NCI-H748 (cell line): ENCODE data around the gene MAML3.

Experiments used
- DNase-seq: peaks from one replicate; lab custom pipeline; 2025; ENCODE audit not compliant: unreplicated experiment; lab: John Stamatoyannopoulos, UW

MAML3 gene

GRCh38 chr4:139768366-139768765 is 385.6 kb downstream of the MAML3 start:
- DNase-seq, result no peak

- no peak for DNase-seq
These were observed 386.4 kb downstream of the MAML3 start for GRCh38 chr4:139767585-139767984.

GRCh38 chr4:139767168-139767567 is 386.8 kb downstream of the MAML3 start:
- DNase-seq, result no peak

DNA sequence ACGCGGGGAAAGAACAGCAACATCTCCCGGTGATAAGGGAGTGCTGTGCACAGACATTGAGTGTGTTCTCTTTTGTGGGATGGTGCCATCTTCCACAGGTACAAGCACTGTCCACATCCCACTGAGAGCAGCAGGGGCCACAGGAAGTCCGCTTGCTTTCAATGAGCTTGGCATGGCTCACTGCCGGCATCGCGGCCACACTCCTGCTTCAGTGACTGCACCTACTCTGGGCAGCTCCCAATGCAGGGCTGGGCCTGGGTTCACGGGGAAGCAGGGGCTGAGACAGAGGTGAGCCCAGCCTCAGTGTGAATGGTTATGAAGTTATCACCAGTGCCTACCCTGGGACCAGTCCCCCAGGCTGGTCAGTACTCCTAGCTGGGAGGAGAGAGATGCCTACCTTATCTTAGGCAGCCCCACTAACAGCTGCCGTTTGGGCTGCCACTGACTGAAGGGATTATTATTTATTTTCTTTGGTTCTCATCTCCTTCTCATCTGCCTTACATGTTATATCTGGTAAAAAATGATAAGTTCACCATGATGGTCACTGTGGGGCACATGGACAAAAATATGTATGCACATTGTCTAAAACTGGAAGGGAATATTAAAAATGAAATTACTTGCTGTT is 389.2 kb downstream of the MAML3 start:
- DNase-seq, result no peak

DNA sequence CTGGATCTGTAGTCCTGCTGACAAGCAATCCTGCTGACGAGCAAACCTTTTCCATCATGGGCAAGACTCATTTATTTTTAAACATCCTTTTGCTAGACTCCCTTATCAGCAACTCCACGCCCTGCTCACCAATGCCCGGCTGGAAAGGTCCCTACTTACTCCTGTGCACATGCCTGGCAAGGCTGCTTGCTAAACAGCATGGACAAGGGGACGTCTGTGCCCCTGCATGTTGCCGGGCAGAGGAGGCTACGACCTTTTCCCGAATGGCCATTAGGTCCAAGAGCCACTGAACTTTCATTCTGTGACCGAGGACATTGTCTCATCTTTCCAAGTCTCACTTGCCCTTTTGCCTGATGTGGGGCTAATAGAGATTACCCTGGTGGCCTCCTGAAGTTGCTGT is 389.8 kb downstream of the MAML3 start:
- no peak for DNase-seq

- no peak for DNase-seq
These were observed 390.3 kb downstream of the MAML3 start for GRCh38 chr4:139763672-139764071.

GRCh38 chr4:139763205-139763604 is 390.8 kb downstream of the MAML3 start:
- DNase-seq, result no peak

- no peak for DNase-seq
These were observed 391.3 kb downstream of the MAML3 start for GRCh38 chr4:139762720-139763119.

DNA sequence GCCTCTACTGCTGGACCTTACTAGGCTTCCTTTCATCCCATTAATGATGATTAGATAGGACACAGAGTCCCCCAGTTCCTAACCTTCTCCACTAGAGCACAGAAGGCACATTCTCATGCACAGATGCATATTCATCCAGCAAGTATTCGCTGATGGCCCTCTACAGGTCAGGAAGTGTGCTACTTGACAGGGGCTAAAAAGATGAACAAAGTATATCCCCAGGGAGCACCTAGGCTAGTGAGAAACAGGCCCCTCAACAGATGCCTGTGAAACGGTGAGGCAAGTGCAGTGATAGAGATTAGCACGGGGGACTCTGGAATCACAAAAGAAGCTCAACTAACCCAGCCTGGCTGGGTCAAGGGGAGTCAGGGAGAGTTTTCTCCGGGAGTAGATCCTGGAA is 392.5 kb downstream of the MAML3 start:
- DNase-seq, result peak; percentile 9

DNA sequence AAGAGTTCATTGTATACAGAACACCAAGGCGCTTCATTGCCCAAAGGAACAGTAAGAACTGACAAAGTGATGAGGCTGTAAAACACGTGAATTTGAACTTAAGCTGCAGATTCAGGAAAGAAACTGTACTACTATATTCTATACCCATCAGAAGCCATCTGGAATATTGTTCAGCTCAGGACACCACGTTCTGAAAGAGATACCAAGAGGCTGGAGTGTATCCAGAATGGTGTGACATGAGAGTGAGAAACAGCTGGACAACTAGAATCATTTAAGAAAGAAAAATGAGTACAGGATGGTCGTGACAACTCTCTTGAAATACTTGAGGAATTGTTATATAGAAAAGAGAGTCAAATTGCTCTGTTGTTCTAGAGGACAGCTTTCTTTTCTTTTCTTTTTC is 393.4 kb downstream of the MAML3 start:
- DNase-seq, result no peak

- no peak for DNase-seq
These were observed 394.9 kb downstream of the MAML3 start for GRCh38 chr4:139759097-139759496.

- DNase-seq, result no peak
These were observed 397.4 kb downstream of the MAML3 start for GRCh38 chr4:139756391-139757180.

DNA sequence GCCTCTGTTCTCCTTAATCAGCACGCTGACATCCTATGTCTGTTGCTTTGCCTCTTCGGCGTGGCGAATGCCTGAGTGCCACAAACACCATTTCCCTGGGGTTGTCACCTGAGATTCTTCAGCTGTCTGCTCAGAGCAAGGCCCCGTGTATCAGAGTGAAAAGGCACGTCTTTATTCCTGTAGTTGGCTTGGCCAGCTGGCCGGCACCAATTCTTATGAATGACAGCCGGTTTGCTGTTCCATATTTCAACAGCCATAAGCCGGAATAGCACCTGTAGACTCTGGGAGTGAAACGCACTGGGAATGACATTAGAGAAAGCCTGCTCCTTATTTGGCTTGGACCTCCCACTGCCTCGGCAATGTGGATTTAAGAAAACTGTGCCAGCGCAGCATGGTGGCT is 399.0 kb downstream of the MAML3 start:
- DNase-seq, result no peak

DNA sequence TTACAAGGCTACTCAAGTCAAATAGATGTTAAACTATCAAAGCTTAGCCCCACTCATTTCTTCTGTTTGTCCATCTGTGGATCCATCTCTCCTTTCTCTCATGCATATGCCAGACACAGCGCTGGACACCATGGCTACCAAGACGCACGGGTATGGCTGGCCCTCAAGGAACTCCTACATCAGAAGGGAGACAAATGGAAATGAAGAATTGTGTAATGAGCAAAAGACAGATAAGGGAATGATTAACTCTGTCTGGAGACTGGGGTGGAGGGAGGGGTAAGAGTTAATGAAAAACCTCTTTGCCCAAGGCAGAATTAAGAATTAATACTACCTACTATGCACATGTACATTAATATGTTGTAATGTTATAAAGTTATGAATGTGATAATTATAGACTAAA is 400.3 kb downstream of the MAML3 start:
- no peak for DNase-seq

DNA sequence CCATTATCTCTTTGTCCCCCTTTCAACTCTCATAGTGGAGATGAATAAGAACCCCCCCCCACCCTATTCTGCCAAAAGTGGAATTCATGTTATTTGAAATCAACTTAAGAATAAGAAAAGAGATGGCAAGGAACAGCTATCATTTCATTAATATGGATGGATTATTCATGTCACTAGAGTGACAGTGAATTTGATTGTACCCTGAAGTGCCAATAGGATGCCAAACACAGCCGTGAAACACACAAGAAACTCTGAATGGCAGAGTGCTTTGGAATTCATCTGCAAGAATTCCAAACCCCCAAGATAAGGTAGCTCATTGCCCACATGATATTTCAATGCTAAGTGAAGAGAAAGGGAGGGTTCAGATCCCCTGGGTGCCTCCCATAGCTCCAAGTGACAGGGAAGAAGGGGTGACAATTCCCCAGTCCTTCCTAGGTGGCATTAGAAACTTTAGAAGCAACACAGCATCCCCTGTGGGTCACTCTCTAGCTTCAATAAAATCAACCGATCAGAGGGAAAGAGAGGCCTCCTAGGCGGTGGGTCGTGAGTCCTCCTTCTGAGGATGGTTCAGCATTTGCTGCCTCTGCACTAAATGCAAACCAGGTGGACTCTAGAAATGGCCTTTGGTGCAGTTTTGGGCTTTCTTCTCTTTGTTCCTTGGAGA is 404.0 kb downstream of the MAML3 start:
- DNase-seq, result no peak

- DNase-seq, result no peak
These were observed 404.6 kb downstream of the MAML3 start for GRCh38 chr4:139749338-139749737.

GRCh38 chr4:139746431-139747171 is 407.4 kb downstream of the MAML3 start:
- DNase-seq, result no peak

GRCh38 chr4:139745111-139745639 is 408.8 kb downstream of the MAML3 start:
- no peak for DNase-seq

DNA sequence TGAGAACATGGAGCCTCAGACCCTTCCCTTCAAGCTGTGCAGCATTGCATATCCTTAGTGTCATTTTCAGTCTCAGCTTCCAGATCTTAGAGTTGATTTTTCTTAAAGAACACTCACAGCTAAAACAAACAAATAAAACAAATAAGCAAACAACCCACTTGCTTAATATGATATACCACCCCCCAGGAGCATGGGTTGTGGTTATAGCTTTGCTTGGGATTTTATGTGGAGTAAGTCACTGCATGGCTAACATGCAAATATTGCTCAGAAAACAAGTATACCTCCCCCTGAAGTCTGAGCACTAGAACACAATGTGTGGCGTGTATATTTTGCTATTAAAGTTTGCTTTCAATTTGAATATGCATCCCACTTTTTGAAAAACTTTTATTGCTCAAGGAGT is 409.8 kb downstream of the MAML3 start:
- no peak for DNase-seq

- DNase-seq, result no peak
These were observed 411.0 kb downstream of the MAML3 start for GRCh38 chr4:139743027-139743426.

GRCh38 chr4:139740531-139741041 is 413.4 kb downstream of the MAML3 start:
- peak; percentile 37 for DNase-seq
